SJSA1 (cell line): ENCODE data around the gene ZNF526. TPM values are rescaled to one million over a fixed set of nuclear protein-coding genes. Genes with fewer than 3 reads are reported as not detected.

ENCODE experiments used
- DNase-seq, 2 experiments: peaks; one replicate each; pipeline ENCODE4 v3.0.0-alpha.2; 2015 to 2020; ENCODE audit warnings: low spot score in 2 of 2, low read depth in 1 of 2
- H3K27ac ChIP-seq: fragments of 250-450 bp; sonication (Bioruptor Pico); 2 replicates; pipeline ENCODE4 v1.5.1; 2020; ENCODE audit warnings: mild to moderate bottlenecking, moderate library complexity
- H3K27me3 ChIP-seq: fragments of 250-450 bp; sonication (Bioruptor Pico); replicated peaks from 2 replicates; pipeline ENCODE4 v1.5.1; 2020; ENCODE audit warnings: mild to moderate bottlenecking, moderate library complexity
- H3K36me3 ChIP-seq: fragments of 250-450 bp; sonication (Bioruptor Pico); 2 replicates; pipeline ENCODE4 v1.5.1; 2020; ENCODE audit warnings: mild to moderate bottlenecking
- H3K4me1 ChIP-seq: fragments of 250-450 bp; sonication (Bioruptor Pico); replicated peaks from 2 replicates; pipeline ENCODE4 v1.6.1; 2021; ENCODE audit warnings: mild to moderate bottlenecking
- H3K4me3 ChIP-seq: fragments of 250-450 bp; sonication (Bioruptor Pico); 2 replicates; pipeline ENCODE4 v1.5.1; 2020; ENCODE audit warnings: mild to moderate bottlenecking
- H3K9me3 ChIP-seq: fragments of 250-450 bp; sonication (Bioruptor Pico); replicated peaks from 2 replicates; pipeline ENCODE4 v1.5.1; 2020; ENCODE audit warnings: mild to moderate bottlenecking
- total RNA-seq: library from RNA; depleted of rRNA; stranded (reverse); fragments of >200 nt; shearing (Covaris generic); gene quantifications from 2 replicates; pipeline ENCODE4 v1.2.3, GENCODE V29; 2014; rRNA removed

Gene ZNF526
- total RNA-seq, 1 experiment from 2014 or later, result 10.5 TPM

GRCh38 chr19:42271861-42272534 lies 51.9 kb downstream of the ZNF526 start:
- H3K27me3 ChIP-seq, result no peaks in the 10 kb centered on the region
- H3K36me3 ChIP-seq, result peaks cover 58% of the 10 kb centered on the region
- peak in 1 of 2 experiments; percentile 40 for DNase-seq
- H3K4me3 ChIP-seq, result no peak overlapping the region
- H3K4me1 ChIP-seq, result peaks cover 22% of the 10 kb centered on the region
- H3K9me3 ChIP-seq, result no peaks in the 10 kb centered on the region
- H3K27ac ChIP-seq, result no peak overlapping the region

GRCh38 chr19:42272535-42272897 lies 52.4 kb downstream of the ZNF526 start:
- Histone ChIP-seq H3K27ac (no peak overlapping the region), H3K36me3 (peaks cover 63% of the 10 kb centered on the region), H3K4me1 (peaks cover 21% of the 10 kb centered on the region), H3K4me3 (no peak overlapping the region), H3K27me3 (no peaks in the 10 kb centered on the region), H3K9me3 (no peaks in the 10 kb centered on the region)
- DNase-seq, result peak in 1 of 2 experiments; percentile 41

- no peak overlapping the region for H3K4me3 ChIP-seq
- H3K9me3 ChIP-seq, result no peaks in the 10 kb centered on the region
- H3K4me1 ChIP-seq, result peaks cover 16% of the 10 kb centered on the region
- DNase-seq, result peak in 1 of 2 experiments; percentile 43
- peaks cover 65% of the 10 kb centered on the region for H3K36me3 ChIP-seq
- H3K27ac ChIP-seq, result no peak overlapping the region
- H3K27me3 ChIP-seq, result no peaks in the 10 kb centered on the region
Observed at GRCh38 chr19:42272989-42273406, 52.9 kb downstream of the ZNF526 start.

- Histone ChIP-seq H3K4me1 (peaks cover 16% of the 10 kb centered on the region), H3K27me3 (no peaks in the 10 kb centered on the region), H3K36me3 (peaks cover 65% of the 10 kb centered on the region), H3K4me3 (no peak overlapping the region), H3K27ac (no peak overlapping the region), H3K9me3 (no peaks in the 10 kb centered on the region)
- peak in 1 of 2 experiments; percentile 41 for DNase-seq
Observed at GRCh38 chr19:42273407-42274064, 53.4 kb downstream of the ZNF526 start.

- Histone ChIP-seq H3K4me1 (peaks cover 20% of the 10 kb centered on the region), H3K4me3 (no peak overlapping the region), H3K27ac (no peak overlapping the region), H3K36me3 (peaks cover 66% of the 10 kb centered on the region), H3K9me3 (no peaks in the 10 kb centered on the region), H3K27me3 (no peaks in the 10 kb centered on the region)
- peak in 1 of 2 experiments; percentile 45 for DNase-seq
Observed at GRCh38 chr19:42274065-42274682, 54.1 kb downstream of the ZNF526 start.

GRCh38 chr19:42275103-42275502 lies 55.0 kb downstream of the ZNF526 start:
- no peak overlapping the region for H3K4me3 ChIP-seq
- H3K36me3 ChIP-seq, result peaks cover 71% of the 10 kb centered on the region
- no peaks in the 10 kb centered on the region for H3K27me3 ChIP-seq
- no peak overlapping the region for H3K27ac ChIP-seq
- no peaks in the 10 kb centered on the region for H3K9me3 ChIP-seq
- DNase-seq, result no peak
- H3K4me1 ChIP-seq, result peaks cover 23% of the 10 kb centered on the region

- peaks cover 23% of the 10 kb centered on the region for H3K4me1 ChIP-seq
- no peaks in the 10 kb centered on the region for H3K27me3 ChIP-seq
- no peak overlapping the region for H3K27ac ChIP-seq
- no peak overlapping the region for H3K4me3 ChIP-seq
- H3K36me3 ChIP-seq, result peaks cover 71% of the 10 kb centered on the region
- no peak for DNase-seq
- H3K9me3 ChIP-seq, result no peaks in the 10 kb centered on the region
Observed at GRCh38 chr19:42275517-42275916, 55.4 kb downstream of the ZNF526 start.

- Histone ChIP-seq H3K4me3 (no peak overlapping the region), H3K27me3 (no peaks in the 10 kb centered on the region), H3K36me3 (peaks cover 68% of the 10 kb centered on the region), H3K27ac (no peak overlapping the region), H3K9me3 (no peaks in the 10 kb centered on the region), H3K4me1 (peaks cover 20% of the 10 kb centered on the region)
- no peak for DNase-seq
Observed at GRCh38 chr19:42276284-42276683, 56.2 kb downstream of the ZNF526 start.

GRCh38 chr19:42276821-42277220 lies 56.7 kb downstream of the ZNF526 start:
- Histone ChIP-seq H3K4me1 (peaks cover 25% of the 10 kb centered on the region), H3K27me3 (no peaks in the 10 kb centered on the region), H3K9me3 (no peaks in the 10 kb centered on the region), H3K4me3 (no peak overlapping the region), H3K27ac (no peak overlapping the region), H3K36me3 (peaks cover 63% of the 10 kb centered on the region)
- no peak for DNase-seq

Other genes with a start within 250 kb of the ZNF526 start
- not detected in 2 replicates for gene ATP1A3, start 226.1 kb upstream of the ZNF526 start, total RNA-seq
- not detected in 2 replicates for gene GRIK5, start 150.1 kb upstream of the ZNF526 start, total RNA-seq
- gene ZNF574, start 144.1 kb upstream of the ZNF526 start, total RNA-seq, result 20.6 and 23.0 TPM in 2 replicates
- 0.05 TPM in 1 of 2 replicates, not detected in the other for gene POU2F2, start 87.9 kb upstream of the ZNF526 start, total RNA-seq
- 15.9 and 16.9 TPM in 2 replicates for gene DEDD2, start 2.6 kb upstream of the ZNF526 start, total RNA-seq
- gene GSK3A, start 22.3 kb downstream of the ZNF526 start, total RNA-seq, result 23.2 and 26.7 TPM in 2 replicates
- gene ERF, start 34.8 kb downstream of the ZNF526 start, total RNA-seq, result 11.0 and 32.6 TPM in 2 replicates
- gene CIC, start 48.9 kb downstream of the ZNF526 start, total RNA-seq, result 13.0 and 21.5 TPM in 2 replicates
- 0.55 and 2.5 TPM in 2 replicates for gene PRR19, start 81.8 kb downstream of the ZNF526 start, total RNA-seq
- 17.9 and 23.0 TPM in 2 replicates for gene PAFAH1B3, start 82.3 kb downstream of the ZNF526 start, total RNA-seq
- not detected in 2 replicates for gene TMEM145, start 93.0 kb downstream of the ZNF526 start, total RNA-seq
- 12.1 and 16.1 TPM in 2 replicates for gene MEGF8, start 105.3 kb downstream of the ZNF526 start, total RNA-seq
- not detected in 2 replicates for gene CNFN, start 170.0 kb downstream of the ZNF526 start, total RNA-seq
- 3.3 and 7.9 TPM in 2 replicates for gene LIPE, start 207.1 kb downstream of the ZNF526 start, total RNA-seq
- not detected in 2 replicates for gene CXCL17, start 222.6 kb downstream of the ZNF526 start, total RNA-seq